HepG2 (cell line): ENCODE data around the gene NRSN2. TPM values are rescaled to one million over a fixed set of nuclear protein-coding genes. Genes with fewer than 3 reads are reported as not detected.

Source experiments
- ATRX ChIP-seq: sonication (generic); formaldehyde crosslinking; IDR thresholded peaks from 2 replicates; pipeline ENCODE4 v1.4.0; 2020; ENCODE audit warnings: missing genetic modification reagents, borderline replicate concordance
- CBX1 ChIP-seq: IDR thresholded peaks from one replicate; pipeline ENCODE4 v1.6.1; 2016; ENCODE audit warnings: antibody characterized with exemption, low read depth
- FOSL2 ChIP-seq: sonication (generic); formaldehyde crosslinking; IDR thresholded peaks from 2 replicates; pipeline ENCODE4 v1.4.0; 2020; ENCODE audit warnings: missing genetic modification reagents
- FOXA3 ChIP-seq: IDR thresholded peaks from 2 replicates; pipeline ENCODE4 v1.6.1; 2016; ENCODE audit warnings: missing genetic modification reagents, missing compliant biosample characterization
- IKZF1 ChIP-seq: fragments of 450-650 bp; IDR thresholded peaks from 2 replicates; pipeline ENCODE4 v1.7.1; 2016
- KLF12 ChIP-seq: sonication (generic); formaldehyde crosslinking; IDR thresholded peaks from 2 replicates; pipeline ENCODE4 v1.4.0; 2020; ENCODE audit warnings: missing genetic modification reagents, borderline replicate concordance
- NCOA5 ChIP-seq: sonication (generic); formaldehyde crosslinking; IDR thresholded peaks from 2 replicates; pipeline ENCODE4 v1.4.0; 2020; ENCODE audit warnings: missing genetic modification reagents
- NFYC ChIP-seq: IDR thresholded peaks from 2 replicates; pipeline ENCODE4 v1.6.1; 2016; ENCODE audit warnings: missing genetic modification reagents, missing compliant biosample characterization
- NKX3-1 ChIP-seq: sonication (generic); formaldehyde crosslinking; IDR thresholded peaks from 2 replicates; pipeline ENCODE4 v1.5.0; 2020; ENCODE audit warnings: missing genetic modification reagents
- PCBP2 ChIP-seq: fragments of 200-400 bp; formaldehyde crosslinking; optimal IDR thresholded peaks from 2 replicates; pipeline ENCODE3; 2018; ENCODE audit warnings: low read length, low read depth; ENCODE audit not compliant: poor library complexity, severe bottlenecking
- POLR2A ChIP-seq, 2 experiments: IDR thresholded peaks; 2 replicates each; pipeline ENCODE4 v1.6.1; 2011; ENCODE audit warnings: low read depth in 2 of 2, low read length in 2 of 2, mild to moderate bottlenecking in 1 of 2, moderate library complexity in 1 of 2; ENCODE audit not compliant: insufficient read depth in 1 of 2
- POLR2G ChIP-seq: fragments of 200-400 bp; formaldehyde crosslinking; IDR thresholded peaks from 2 replicates; pipeline ENCODE4 v1.6.1; 2018; ENCODE audit warnings: mild to moderate bottlenecking, low read depth, low read length, moderate library complexity
- RARG ChIP-seq: sonication (generic); formaldehyde crosslinking; IDR thresholded peaks from 2 replicates; pipeline ENCODE4 v1.4.0; 2020; ENCODE audit warnings: low read depth, mild to moderate bottlenecking, missing genetic modification reagents
- TP53 ChIP-seq: sonication (generic); formaldehyde crosslinking; conservative IDR thresholded peaks from 2 replicates; pipeline ENCODE4 v1.4.0; 2020; ENCODE audit warnings: missing genetic modification reagents
- U2AF2 ChIP-seq: fragments of 200-400 bp; formaldehyde crosslinking; IDR thresholded peaks from 2 replicates; pipeline ENCODE4 v1.6.1; 2017; ENCODE audit warnings: low read depth, mild to moderate bottlenecking, low read length
- ZKSCAN1 ChIP-seq: fragments of 150-350 bp; IDR thresholded peaks from 2 replicates; pipeline ENCODE4 v1.6.1; 2014; ENCODE audit warnings: low read length
- ZNF567 ChIP-seq: sonication (generic); formaldehyde crosslinking; IDR thresholded peaks from 2 replicates; pipeline ENCODE4 v1.8.1; 2023; ENCODE audit warnings: mild to moderate bottlenecking, missing genetic modification reagents, borderline replicate concordance
- ZNF598 ChIP-seq: sonication (generic); formaldehyde crosslinking; IDR thresholded peaks from 2 replicates; pipeline ENCODE4 v1.5.1; 2020; ENCODE audit warnings: mild to moderate bottlenecking, missing genetic modification reagents, borderline replicate concordance
- polyA plus RNA-seq, 8 experiments: library from polyadenylated mRNA; depleted of rRNA in 3 of 8; stranded (reverse) in 7 of 8; unstranded in 1 of 8; fragments of >200 nt; fragmentation: Illumina TruSeq in 4 of 8; extraction: Trizol in 4 of 8; gene quantifications; 2 replicates each; pipeline versions ENCODE4 v1.2.1 to v1.2.3, GENCODE V29; 2011 to 2016; ENCODE audit warnings: low read depth in 4 of 8, missing spikeins in 1 of 8, mixed read lengths in 1 of 8; ENCODE audit not compliant: insufficient read depth in 1 of 8
- total RNA-seq, 5 experiments: library from RNA; depleted of rRNA; stranded (reverse); fragments of >200 nt; fragmentation: Illumina TruSeq; extraction: Trizol; gene quantifications; 2 replicates each; pipeline ENCODE4 v1.2.3, GENCODE V29; 2016; ENCODE audit warnings: low read depth in 1 of 5
- TF ChIP-seq, protein P1 (sequence below), 2 experiments: sonication (generic) in 1 of 2; formaldehyde crosslinking in 1 of 2; IDR thresholded peaks; 2 replicates each; pipeline versions ENCODE4 v1.6.1 to v1.9.0; 2014 to 2022; ENCODE audit warnings: antibody characterized with exemption in 1 of 2, borderline replicate concordance in 1 of 2, inconsistent platforms in 1 of 2, low read depth in 1 of 2, missing genetic modification reagents in 1 of 2
- TF ChIP-seq, protein P2 (sequence below): sonication (generic); formaldehyde crosslinking; IDR thresholded peaks from 2 replicates; pipeline ENCODE4 v1.4.0; 2020; ENCODE audit warnings: missing genetic modification reagents; ENCODE audit errors: not compliant biosample characterization
- TF ChIP-seq, protein P3 (sequence below): sonication (generic); formaldehyde crosslinking; IDR thresholded peaks from 2 replicates; pipeline ENCODE4 v1.8.1; 2022; ENCODE audit warnings: mild to moderate bottlenecking, missing genetic modification reagents
- TF ChIP-seq, protein P4 (sequence below): IDR thresholded peaks from 2 replicates; pipeline ENCODE4 v1.6.1; 2016

Gene NRSN2
- total and polyA plus RNA-seq, 2 of the 13 experiments (the other 11 are each of a cell fraction or from before 2014, with no cell fraction given) = 32.3 to 49.4 TPM

DNA sequence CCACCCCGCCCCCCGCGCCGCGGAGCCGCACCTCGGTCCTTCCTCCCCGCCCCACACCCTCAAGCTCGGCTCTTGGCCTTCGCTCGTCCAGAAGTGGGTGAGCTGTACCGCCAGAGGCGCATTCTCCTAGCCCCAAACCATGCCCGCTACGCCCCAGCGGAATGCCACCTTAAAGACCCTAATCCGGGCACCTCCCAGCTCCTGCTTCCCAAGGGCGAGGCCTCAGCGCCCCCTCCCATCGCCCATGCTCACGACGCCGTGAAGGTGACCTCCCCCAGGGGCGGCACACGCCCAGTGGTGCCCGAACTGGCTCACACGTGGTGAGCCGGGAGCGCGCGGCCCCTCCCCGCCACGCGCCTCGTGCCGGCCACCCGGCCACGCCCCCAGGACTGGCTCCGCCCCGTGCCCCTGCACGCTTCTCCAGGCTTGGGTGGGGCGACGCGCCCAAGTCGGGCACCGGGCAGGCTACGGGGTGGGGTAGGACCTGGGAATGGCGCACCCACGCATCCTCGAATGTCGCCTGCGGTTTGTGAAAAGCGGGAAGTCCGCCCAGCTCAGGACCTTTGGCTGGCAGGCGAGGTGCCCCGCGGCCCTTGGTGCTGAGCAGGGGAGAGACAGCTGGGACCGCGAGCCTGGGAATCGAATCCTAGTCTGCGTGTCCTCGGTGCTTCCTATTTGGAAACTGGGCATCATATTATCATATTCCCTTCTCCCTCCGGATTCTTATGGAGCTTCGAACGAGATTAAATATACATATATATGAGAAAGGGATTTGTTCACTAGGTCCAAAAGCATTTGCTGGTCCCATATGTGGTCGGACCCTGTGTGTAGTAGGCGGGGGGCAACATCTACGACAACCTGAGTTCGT lies 22.5 kb upstream of the NRSN2 start (continued):
- TF ChIP-seq, protein P1, sequence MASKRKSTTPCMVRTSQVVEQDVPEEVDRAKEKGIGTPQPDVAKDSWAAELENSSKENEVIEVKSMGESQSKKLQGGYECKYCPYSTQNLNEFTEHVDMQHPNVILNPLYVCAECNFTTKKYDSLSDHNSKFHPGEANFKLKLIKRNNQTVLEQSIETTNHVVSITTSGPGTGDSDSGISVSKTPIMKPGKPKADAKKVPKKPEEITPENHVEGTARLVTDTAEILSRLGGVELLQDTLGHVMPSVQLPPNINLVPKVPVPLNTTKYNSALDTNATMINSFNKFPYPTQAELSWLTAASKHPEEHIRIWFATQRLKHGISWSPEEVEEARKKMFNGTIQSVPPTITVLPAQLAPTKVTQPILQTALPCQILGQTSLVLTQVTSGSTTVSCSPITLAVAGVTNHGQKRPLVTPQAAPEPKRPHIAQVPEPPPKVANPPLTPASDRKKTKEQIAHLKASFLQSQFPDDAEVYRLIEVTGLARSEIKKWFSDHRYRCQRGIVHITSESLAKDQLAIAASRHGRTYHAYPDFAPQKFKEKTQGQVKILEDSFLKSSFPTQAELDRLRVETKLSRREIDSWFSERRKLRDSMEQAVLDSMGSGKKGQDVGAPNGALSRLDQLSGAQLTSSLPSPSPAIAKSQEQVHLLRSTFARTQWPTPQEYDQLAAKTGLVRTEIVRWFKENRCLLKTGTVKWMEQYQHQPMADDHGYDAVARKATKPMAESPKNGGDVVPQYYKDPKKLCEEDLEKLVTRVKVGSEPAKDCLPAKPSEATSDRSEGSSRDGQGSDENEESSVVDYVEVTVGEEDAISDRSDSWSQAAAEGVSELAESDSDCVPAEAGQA (IDR thresholded peaks at IDR 0.05; ENCODE audit: low read depth) = peak; percentile 84
- TF ChIP-seq, protein P1 (CRISPR knock-in tag; IDR thresholded peaks at IDR 0.05; ENCODE audit: borderline replicate concordance) = peak; percentile 89
- peak; percentile 94 for TF ChIP-seq CBX1
- no peak for TF ChIP-seq NCOA5
- no peak for TF ChIP-seq IKZF1
- peak; percentile 99 for TF ChIP-seq KLF12
- TF ChIP-seq RARG (CRISPR knock-in tag) = no peak
- no peak; the same call in none of the 2 replicates for TF ChIP-seq ZNF598 (CRISPR knock-in tag)
- TF ChIP-seq, protein P2, sequence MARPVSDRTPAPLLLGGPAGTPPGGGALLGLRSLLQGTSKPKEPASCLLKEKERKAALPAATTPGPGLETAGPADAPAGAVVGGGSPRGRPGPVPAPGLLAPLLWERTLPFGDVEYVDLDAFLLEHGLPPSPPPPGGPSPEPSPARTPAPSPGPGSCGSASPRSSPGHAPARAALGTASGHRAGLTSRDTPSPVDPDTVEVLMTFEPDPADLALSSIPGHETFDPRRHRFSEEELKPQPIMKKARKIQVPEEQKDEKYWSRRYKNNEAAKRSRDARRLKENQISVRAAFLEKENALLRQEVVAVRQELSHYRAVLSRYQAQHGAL (CRISPR knock-in tag) = peak; percentile 98
- TF ChIP-seq NFYC = peak; percentile 63; the same call in 1 of the 2 replicates
- TF ChIP-seq, protein P3, sequence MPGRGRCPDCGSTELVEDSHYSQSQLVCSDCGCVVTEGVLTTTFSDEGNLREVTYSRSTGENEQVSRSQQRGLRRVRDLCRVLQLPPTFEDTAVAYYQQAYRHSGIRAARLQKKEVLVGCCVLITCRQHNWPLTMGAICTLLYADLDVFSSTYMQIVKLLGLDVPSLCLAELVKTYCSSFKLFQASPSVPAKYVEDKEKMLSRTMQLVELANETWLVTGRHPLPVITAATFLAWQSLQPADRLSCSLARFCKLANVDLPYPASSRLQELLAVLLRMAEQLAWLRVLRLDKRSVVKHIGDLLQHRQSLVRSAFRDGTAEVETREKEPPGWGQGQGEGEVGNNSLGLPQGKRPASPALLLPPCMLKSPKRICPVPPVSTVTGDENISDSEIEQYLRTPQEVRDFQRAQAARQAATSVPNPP (CRISPR knock-in tag) = peak; percentile 85; the same call in 1 of the 2 replicates
- 0 out of 2 replicates have a peak, but pooled peaks have one; percentile 34 for TF ChIP-seq ZKSCAN1
- no peak for TF ChIP-seq ATRX
- 0 out of 2 replicates have a peak, but pooled peaks have one; percentile 70 for TF ChIP-seq TP53 (CRISPR knock-in tag)
- TF ChIP-seq ZNF567 (CRISPR knock-in tag) = peak; percentile 94; the same call in 1 of the 2 replicates
- TF ChIP-seq PCBP2 = no peak
- peak in 1 of 2 experiments; percentile 86; a peak in 2 of 4 replicates for TF ChIP-seq POLR2A (IDR thresholded peaks at IDR 0.05; ENCODE audit: insufficient read depth in 1 of 2, low read depth in 2 of 2, low read length in 2 of 2)
- peak; percentile 98 for TF ChIP-seq NKX3-1 (CRISPR knock-in tag)
- TF ChIP-seq FOSL2 = peak; percentile 69
- TF ChIP-seq U2AF2 = no peak
- TF ChIP-seq, protein P4, sequence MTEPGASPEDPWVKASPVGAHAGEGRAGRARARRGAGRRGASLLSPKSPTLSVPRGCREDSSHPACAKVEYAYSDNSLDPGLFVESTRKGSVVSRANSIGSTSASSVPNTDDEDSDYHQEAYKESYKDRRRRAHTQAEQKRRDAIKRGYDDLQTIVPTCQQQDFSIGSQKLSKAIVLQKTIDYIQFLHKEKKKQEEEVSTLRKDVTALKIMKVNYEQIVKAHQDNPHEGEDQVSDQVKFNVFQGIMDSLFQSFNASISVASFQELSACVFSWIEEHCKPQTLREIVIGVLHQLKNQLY (CRISPR knock-in tag) = peak; percentile 96
- peak; percentile 87 for TF ChIP-seq FOXA3 (CRISPR knock-in tag)
- TF ChIP-seq POLR2G = peak; percentile 87
